HG03108 (cell line): Measurements from ENCODE around the gene SORCS1.

Source experiments
- ATAC-seq: cut with Tn5 transposase; IDR thresholded peaks from one replicate; pipeline ENCODE4 v1.9.1; 2021; ENCODE audit warnings: moderate library complexity; ENCODE audit not compliant: unreplicated experiment

SORCS1 gene

GRCh38 chr10:106765241-106765754, 399.2 kb downstream of the SORCS1 start:
- ATAC-seq = no peak

- ATAC-seq = no peak
Observed at GRCh38 chr10:106764360-106764759, 400.1 kb downstream of the SORCS1 start.

GRCh38 chr10:106761906-106762305, 402.6 kb downstream of the SORCS1 start:
- ATAC-seq = no peak

- ATAC-seq = no peak
Observed at GRCh38 chr10:106757521-106757920, 407.0 kb downstream of the SORCS1 start.

GRCh38 chr10:106751091-106751490, 413.4 kb downstream of the SORCS1 start:
- no peak for ATAC-seq

- ATAC-seq = no peak
Observed at GRCh38 chr10:106746868-106747267, 417.6 kb downstream of the SORCS1 start.

GRCh38 chr10:106741006-106741530, 423.4 kb downstream of the SORCS1 start:
- ATAC-seq = no peak

GRCh38 chr10:106740071-106740470, 424.4 kb downstream of the SORCS1 start:
- ATAC-seq = no peak

GRCh38 chr10:106734220-106734619, 430.3 kb downstream of the SORCS1 start:
- ATAC-seq = no peak

GRCh38 chr10:106728232-106728631, 436.3 kb downstream of the SORCS1 start:
- ATAC-seq = no peak

- ATAC-seq = no peak
Observed at GRCh38 chr10:106727170-106727569, 437.3 kb downstream of the SORCS1 start.

GRCh38 chr10:106722524-106722923, 442.0 kb downstream of the SORCS1 start:
- no peak for ATAC-seq

- no peak for ATAC-seq
Observed at GRCh38 chr10:106720683-106721082, 443.8 kb downstream of the SORCS1 start.

- ATAC-seq = no peak
Observed at GRCh38 chr10:106716381-106716780, 448.1 kb downstream of the SORCS1 start.

- ATAC-seq = no peak
Observed at GRCh38 chr10:106714734-106715555, 449.6 kb downstream of the SORCS1 start.

GRCh38 chr10:106713846-106714245, 450.7 kb downstream of the SORCS1 start:
- no peak for ATAC-seq

- no peak for ATAC-seq
Observed at GRCh38 chr10:106712988-106713387, 451.5 kb downstream of the SORCS1 start.

- ATAC-seq = peak; percentile 64
Observed at GRCh38 chr10:106711313-106711906, 453.1 kb downstream of the SORCS1 start.

- no peak for ATAC-seq
Observed at GRCh38 chr10:106708506-106708905, 456.0 kb downstream of the SORCS1 start.

- ATAC-seq = no peak
Observed at GRCh38 chr10:106707657-106708056, 456.8 kb downstream of the SORCS1 start.

- ATAC-seq = no peak
Observed at GRCh38 chr10:106706127-106706526, 458.4 kb downstream of the SORCS1 start.

- ATAC-seq = no peak
Observed at GRCh38 chr10:106705681-106706100, 458.8 kb downstream of the SORCS1 start.
